GM18505 (cell line): ENCODE data around the gene DDIT4.
A peak's percentile ranks its signal among the peaks of the same experiment; 100 is the strongest.
"Not testable (repeated sequence)": the region's sequence is repeated elsewhere in the genome, so short reads cannot be mapped to it uniquely, and the experiment has no call there.

ENCODE experiments used
- ATAC-seq: cut with Tn5 transposase; IDR thresholded peaks from one replicate; pipeline ENCODE4 v1.9.1; 2021; ENCODE audit not compliant: unreplicated experiment
- POLR2A ChIP-seq: IDR thresholded peaks from 4 replicates; pipeline ENCODE4 v1.6.1; 2011; ENCODE audit warnings: borderline replicate concordance; ENCODE audit not compliant: insufficient read depth, insufficient read length; ENCODE audit errors: extremely low read depth

DDIT4 gene

DNA sequence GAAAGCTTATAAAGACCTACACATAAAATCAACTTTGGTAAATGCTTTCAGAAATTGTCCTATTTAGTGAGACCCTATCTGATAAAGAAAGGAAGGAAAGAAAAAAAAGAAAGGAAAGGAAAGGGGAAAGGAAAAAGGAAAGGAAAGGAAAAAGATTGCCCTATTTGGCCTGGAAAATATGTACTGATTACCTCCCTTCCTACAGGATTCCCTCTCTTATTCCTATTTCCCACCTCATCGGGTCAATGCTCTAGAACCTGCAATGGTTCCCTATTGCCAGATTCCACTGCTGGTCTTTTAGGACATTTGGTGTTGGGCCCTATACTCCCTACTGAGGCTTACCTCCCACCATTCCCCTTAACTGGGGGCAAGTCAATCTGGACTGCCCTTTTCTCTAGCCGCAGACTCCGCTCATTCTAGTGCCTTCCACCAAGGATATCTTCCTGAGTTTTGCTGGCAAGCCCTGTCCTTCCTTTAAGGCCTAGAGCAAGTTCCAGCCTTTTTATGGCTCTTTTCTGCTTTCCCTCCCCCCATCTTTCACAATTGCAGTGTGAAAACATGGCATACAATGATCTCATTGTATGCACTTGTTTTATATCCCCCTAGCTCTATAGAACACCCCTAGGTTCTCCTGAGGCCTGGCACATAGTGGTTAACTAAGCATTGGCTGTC, 4.4 kb downstream of the DDIT4 start:
- ATAC-seq: no peak
- TF ChIP-seq POLR2A: no peak

DNA sequence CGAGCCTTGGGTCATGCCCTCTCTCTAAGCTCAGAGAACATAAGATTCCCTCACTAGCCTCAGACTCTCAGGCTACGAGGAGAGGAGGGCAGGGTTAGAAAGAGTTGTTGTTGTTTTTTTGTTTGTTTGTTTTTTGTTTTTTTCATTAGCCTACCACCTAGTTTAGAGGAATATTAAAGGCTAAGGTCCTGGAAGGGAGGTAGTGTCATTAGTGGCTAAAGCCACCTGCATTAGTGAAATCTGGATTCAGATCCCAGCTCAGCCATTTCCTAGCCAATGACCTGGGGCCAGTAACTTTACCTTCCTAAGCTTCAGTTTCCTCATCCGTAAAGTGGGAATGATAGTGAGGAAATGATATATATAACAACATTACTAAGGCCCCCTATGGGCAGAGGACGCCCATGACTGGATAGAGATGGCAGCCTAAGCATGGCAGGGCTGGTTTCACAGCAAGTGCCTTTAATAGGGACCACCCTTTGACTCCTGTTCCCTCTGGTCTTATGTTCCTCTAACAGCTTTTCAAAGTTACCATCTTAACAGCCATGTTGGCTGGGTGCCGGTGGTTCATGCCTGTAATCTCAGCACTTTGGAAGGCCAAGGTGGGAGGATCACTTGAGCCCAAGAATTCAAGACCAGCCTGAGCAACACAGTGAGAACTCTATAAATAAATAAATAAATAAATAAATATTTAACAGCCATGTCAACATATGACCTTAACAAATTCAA, 5.1 kb downstream of the DDIT4 start:
- no peak for ATAC-seq
- TF ChIP-seq POLR2A: no peak

DNA sequence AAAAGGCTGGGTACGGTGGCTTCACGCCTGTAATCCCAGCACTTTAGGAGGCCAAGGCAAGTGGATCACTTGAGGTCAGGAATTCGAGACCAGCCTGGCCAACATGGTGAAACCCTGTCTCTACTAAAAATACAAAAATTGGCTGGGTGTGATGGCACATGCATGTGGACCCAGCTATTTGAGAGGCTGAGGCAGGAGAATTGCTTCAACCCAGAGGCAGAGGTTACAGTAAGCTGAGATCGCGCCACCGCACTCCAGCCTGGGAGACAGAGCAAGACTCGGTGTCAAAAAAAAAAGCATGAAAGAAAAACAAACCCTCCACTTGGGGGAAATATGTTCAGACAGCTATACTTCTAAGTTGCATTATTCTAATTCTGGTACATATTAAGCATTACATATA, 5.9 kb downstream of the DDIT4 start:
- ATAC-seq: not testable (repeated sequence)

DNA sequence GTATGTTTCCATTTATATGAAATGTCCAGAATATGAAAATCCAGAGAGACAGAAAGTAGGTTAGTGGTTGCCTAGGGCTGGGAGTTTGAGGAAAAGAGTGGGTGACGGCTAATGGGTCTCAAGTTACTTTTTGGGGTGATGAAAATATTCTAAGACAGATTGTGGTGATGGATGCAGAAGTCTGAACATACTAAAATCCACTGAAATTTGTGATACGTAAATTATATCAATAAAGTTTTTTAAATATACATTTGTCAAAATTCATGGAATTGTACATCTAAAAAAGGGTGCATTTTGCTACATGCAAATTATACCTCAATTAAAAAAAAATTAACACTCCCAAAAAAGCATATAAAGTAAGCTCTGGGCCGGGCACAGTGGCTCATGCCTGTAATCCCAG, 9.4 kb downstream of the DDIT4 start:
- TF ChIP-seq POLR2A: no peak
- no peak for ATAC-seq

DNA sequence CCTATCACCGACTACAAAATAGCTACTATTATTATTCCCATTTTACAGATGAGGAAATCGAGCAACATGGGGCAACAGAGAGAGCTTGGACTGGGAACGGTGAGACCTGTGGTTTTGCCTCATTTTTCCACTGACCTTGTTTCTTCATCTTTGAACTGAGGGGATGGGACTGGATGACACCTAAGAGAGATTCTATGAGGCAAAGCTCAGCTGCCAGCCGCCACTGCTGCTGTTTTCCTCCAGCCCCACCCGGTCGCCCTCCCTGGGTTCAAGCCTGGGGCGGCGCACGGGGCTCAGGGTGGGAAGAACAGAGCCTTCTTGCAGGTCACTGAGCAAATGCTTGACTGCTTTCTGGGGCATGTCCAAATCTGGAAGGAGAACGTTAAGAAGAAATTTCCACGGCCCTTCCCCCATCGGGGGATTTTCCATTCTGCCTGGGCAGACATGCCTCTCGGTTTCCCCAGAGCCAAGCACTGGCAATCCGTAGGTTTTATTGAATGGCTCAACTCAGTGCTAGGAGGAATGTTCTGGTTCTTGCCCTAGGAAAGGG, 12.3 kb downstream of the DDIT4 start:
- ATAC-seq: no peak
- no peak for TF ChIP-seq POLR2A

DNA sequence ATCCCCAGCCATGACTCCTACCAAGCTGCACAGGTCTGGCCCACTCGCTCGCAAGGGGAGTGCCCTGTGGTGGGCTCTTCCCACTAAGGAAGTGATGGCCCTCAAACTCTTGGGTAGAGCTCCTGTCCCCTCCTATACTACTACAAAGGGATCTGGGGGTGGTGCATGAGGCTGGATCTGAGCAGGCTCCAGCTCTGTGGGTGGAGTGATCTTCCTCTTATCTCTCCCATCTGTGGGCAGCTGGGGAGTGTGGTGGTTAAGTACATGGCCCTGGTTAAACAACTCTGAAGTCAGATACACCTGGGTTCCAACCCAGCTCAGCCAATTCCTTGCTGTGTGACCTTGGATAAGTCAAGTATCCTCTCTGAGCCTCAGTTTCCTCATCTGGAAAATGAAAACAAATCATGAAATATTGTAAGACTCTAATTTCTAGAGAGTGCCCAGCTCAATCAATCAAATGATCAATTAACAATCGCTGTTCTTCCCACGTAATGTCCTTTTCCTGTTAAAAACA, 17.4 kb downstream of the DDIT4 start:
- ATAC-seq: no peak
- TF ChIP-seq POLR2A: no peak

DNA sequence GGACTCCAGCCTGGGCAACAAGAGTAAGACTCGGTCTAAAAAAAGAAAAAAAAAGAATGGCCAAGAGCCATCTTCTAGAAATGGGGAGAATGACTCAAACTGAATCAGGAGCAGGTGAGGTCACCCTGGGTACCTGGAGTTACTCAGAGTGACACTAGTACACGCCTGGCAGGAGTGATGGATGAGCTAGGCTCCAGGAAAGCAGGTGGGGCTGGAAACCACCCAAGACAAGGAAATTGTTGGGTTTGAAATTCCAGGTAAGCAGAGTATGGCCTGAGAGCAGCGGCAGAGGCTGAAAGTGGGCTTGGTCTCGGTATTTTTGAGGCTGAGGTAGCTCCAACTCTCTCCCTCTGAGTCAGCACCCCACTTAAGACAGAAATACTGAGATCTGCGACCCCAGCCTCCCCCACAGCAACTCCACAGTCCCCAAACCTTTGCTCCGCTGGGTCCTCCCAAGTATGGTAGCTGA, 18.5 kb downstream of the DDIT4 start:
- no peak for TF ChIP-seq POLR2A
- ATAC-seq: no peak

DNA sequence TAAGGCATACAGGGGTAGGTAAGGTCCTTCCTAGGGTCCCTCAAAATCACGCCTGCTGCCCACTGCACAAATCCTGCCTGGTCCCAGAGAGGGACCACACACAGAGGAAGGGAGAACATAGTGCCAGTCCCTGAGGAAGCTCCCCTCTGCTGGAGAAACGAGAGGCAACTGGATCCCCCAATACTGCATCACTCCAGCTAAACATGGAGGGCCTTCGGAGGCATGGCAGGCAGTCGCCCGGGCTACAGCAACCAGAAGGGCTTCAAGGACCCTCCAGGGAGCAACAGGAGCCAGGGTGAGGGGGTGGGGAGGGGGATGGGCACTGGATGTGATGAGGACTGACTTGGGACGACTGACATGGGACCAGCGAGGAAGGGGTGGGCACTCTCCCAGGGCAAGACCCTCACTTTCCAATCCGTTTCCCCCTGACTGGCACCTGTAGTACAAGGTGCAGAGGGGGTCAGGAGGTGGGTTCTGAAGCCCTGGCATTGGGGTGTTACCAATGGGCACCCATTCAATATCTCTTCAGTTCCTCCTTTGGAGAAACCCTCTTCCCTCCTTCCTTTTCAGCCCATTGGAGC, 21.7 kb downstream of the DDIT4 start:
- no peak for TF ChIP-seq POLR2A
- ATAC-seq: no peak

GRCh38 chr10:72296829-72297280, 23.1 kb downstream of the DDIT4 start:
- TF ChIP-seq POLR2A: peak; percentile 86
- ATAC-seq: not testable (repeated sequence)

- peak; percentile 45 for ATAC-seq
- TF ChIP-seq POLR2A: peak; percentile 31
These were observed 23.6 kb downstream of the DDIT4 start for GRCh38 chr10:72297281-72297804.

GRCh38 chr10:72297805-72298591, 24.3 kb downstream of the DDIT4 start:
- TF ChIP-seq POLR2A: peak; percentile 77
- peak; percentile 61 for ATAC-seq

DNA sequence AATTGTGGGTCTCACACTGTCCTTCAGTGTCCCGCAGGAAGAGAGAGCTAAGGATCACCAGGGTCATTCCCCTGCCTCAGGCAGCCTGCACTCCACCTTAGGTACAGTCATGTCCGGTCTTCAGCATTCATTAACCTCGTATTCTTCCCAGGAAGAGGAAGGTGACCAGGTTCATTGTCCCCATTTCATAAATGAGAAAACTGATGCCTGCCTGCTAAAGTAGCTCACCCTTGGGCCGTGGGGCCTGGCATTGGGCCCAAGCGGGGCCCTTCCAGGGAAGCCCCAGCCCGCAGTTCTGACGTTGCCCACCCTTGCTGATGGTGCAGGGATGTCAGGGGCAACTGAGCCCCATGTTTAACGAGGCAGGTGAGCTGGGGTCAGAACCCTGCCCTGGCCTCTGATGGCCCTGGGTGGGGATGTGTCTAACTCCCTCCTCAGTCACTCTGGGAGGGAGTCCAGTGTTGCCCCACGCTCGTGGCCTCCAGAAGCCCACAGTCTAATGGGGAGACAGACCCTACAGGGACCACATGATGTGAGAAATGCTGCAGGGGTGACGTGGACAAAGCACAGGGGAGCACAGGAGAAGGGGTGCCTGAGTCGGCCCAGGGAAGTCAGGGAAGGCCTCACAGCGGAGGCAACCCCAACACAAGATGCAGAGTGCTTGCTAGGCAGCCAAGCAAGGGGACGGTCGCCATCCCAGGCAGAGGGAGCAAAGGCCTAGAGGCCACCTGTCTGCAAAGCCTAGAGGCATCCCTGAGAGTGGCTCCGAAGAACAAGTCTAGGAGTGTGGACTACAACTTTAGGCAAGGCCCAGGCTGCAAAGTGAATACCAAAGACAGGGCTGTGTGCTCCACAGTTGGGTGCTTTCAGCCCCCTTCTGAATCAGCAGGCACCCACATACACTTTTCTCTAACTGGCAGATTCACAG, 25.1 kb downstream of the DDIT4 start:
- no peak for TF ChIP-seq POLR2A
- no peak for ATAC-seq

- no peak for TF ChIP-seq POLR2A
- no peak for ATAC-seq
These were observed 29.9 kb downstream of the DDIT4 start for GRCh38 chr10:72303424-72304128.
